Activated CD8-positive, alpha-beta memory T cell treated with anti-CD3 and anti-CD28 coated beads for 4 hours (primary cell): ENCODE measurements around the gene HOXC13.

Source experiments
- DNase-seq, 2 donors: peaks; one replicate each; pipeline ENCODE4 v3.0.0-alpha.2; 2020; ENCODE audit warnings: low read depth in 2 of 2

Gene HOXC13

GRCh38 chr12:53970451-53970850 is 31.8 kb downstream of the HOXC13 start:
- no peak for DNase-seq

DNA sequence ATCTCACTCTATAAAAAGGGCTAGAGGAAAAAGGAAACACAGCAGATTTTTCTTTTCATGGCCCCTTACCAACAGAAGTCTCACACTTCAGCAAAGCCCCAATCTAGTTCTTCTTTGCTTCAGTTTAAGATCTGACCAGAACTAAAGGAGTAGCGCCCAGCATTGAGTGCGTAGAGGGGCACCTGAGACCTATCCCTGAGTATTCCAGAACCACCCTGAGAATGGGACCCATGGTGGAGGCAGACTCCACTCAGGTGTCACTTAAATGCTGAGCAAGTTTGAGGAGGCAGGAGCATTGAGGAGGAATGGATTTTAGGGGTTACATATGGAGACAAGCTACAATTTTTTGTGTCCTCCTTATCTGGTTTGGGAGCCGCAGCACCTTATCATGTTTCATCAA is 32.5 kb downstream of the HOXC13 start:
- no peak for DNase-seq

DNA sequence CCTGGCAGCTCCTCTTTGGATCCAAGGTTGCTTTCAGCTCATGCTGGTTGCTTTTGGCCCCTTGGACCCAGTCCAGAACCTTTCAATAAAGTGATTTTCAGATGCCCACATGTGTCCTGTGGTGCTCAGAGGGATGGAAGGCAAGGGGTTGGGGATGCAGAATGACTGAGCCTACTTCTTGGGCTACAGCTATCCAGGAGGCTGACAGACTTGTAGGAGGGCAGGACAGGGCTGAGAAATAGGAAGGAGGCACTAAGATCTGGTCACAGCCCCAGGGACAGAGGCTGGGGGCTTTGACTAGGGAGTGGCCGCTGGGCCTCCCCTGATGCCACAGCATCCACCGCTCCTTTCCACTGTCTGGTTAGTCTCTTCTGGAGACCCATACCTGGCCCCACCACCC is 33.1 kb downstream of the HOXC13 start:
- no peak for DNase-seq

DNA sequence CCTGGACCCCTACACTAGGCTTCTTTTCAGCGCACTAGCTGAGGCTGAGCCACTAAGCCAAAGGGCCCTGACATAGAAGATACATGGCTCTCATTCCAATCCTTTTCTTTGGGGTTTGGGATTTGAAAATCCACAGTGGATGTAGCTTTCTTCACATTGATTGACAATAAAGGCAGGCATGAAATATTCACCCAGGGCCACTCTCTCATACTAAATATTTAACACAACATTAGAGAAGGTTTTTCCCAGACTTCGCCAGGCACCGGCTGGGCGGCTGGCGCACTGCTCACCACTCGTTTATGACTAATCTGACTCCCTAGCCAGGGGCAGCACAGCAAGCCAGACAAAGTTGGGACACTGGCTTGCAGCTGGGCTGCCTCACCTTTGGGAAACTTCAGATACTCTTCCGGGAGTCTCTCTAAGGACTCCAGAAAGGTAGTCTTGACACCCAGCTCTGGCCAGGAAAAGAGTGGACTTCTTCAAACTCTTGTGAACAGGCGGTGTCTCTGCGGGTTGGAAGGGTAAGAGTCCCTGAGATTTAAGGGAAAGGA is 33.6 kb downstream of the HOXC13 start:
- DNase-seq: no peak

- DNase-seq: no peak
Observed at GRCh38 chr12:53972722-53973235, 34.1 kb downstream of the HOXC13 start, which contains the start of gene HOXC11. Gene HOXC11 (plus strand): TSS chr12:53973126. CDS start chr12:53973242, 116 bp downstream.

DNA sequence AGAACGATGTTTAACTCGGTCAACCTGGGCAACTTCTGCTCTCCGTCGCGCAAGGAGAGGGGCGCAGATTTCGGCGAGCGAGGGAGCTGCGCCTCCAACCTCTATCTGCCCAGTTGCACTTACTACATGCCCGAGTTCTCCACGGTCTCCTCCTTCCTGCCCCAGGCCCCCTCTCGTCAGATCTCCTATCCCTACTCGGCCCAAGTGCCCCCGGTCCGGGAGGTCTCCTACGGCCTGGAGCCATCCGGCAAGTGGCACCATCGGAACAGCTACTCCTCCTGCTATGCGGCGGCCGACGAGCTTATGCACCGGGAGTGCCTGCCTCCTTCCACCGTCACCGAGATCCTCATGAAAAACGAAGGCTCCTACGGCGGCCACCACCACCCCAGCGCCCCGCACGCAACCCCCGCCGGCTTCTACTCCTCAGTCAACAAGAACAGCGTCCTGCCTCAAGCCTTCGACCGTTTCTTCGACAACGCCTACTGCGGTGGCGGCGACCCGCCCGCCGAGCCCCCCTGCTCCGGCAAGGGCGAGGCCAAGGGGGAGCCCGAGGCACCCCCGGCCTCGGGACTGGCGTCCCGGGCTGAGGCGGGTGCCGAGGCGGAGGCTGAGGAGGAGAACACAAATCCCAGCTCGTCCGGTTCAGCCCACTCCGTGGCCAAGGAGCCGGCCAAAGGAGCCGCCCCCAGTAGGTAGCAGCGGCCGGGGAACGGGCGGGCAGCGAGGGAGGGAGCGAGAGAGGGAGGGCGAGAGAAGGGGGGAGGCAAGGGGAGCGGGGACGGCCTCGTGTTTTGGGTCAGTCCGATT is 34.8 kb downstream of the HOXC13 start:
- no peak for DNase-seq

- DNase-seq: no peak
Observed at GRCh38 chr12:53974084-53975063, 35.7 kb downstream of the HOXC13 start, which contains the start of gene HOTAIR. Gene HOTAIR (minus strand): TSS chr12:53974954.

- no peak for DNase-seq
Observed at GRCh38 chr12:53975064-53975471, 36.4 kb downstream of the HOXC13 start.

DNA sequence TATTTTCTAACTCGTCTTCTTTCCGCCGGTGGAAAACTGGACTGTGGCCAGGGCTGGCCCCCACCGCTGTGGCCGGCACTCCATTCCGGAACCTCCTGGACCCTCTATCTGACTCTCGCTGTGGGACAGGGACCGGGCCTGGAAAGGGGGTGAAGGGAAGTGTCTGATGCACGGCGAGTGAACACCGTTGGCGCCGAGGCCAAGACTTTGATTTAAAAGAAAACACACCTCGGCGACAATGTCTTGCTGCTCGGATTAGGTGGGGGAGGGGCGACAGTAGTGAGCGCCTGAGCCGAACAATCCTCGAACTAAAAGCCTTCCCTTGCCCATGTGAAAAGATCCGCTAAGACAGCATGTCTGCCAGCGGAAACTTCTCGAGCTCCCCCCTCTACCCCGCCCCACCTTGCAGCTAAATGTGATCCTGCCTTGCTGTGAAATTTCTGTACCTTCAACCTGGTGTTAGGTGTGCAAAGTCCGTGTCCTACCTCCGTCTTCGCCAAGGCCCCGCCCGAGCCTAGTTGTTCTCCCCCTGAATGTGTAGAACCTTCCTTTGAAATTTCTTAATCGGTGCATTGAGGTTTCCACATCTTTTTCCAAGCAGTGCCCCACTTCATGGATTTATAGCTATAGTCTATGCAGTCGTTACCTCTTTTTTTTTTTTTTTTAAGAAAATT is 37.0 kb downstream of the HOXC13 start:
- no peak for DNase-seq

DNA sequence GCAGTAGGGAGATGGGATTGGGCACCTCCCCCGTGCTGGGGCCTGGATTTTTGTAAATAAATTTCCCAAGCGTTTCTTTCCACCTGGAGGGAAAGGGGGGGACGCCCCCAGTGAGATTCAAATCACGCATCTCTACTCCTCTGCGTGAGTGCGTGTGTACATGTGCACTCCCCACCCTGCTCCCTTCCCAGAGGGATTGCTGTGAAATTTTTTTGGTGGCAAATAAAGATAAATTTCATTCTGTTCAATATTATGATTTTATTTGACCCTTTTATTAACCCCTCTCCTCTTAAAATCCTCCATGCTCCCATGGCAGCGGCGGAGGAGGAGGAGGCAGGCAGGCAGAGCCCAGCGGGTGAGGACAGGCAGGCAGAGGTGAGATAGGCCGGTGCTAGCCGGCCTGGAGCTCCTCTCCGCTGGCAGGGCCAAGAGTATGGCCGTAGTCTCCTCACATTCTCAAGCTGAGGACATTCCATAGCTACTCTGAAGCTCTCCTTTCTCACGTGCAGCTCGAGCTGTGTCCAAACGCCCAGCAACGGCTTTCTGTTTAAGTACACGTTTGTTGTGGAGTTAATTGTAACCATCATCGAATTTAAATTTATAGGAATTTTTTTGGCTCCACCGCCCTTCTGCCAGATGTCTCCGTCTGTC is 37.7 kb downstream of the HOXC13 start:
- DNase-seq: no peak

DNA sequence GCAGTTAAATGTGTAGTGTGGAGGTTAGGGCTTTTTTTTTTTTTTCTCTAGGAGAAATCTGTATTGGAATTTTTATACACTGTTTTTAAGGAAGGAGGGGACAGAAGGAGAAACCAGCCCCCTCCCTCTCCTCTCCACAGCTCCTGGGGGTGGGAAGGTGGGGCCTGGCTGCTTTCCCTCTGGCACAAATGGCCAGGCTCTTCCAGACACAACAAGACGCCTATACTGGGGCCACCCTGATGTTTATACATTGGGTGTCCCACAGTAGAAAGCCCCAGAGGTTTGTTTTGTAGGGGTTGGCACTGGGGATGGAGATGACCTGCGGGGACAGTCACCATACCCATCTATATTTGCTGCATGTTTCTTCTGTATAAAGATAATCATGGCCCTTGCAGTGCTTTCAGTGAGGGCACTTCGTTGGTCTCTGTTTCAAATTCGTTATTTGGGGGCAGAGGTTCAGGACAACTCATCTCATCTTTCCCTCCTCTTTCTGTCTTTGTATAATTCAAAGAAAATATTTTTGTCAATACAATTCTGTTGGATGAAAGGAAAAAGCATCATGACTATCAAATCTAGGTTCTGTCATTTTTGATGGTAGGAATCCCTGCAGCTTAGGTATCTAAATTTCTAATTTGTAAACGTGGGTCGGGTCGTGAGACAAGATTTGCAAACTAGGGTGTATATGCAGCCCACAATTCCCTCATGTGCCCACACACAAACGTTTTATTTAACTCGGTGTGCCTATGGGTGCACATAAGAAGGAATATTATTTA is 38.4 kb downstream of the HOXC13 start:
- no peak for DNase-seq

GRCh38 chr12:53977596-53978445 is 39.2 kb downstream of the HOXC13 start:
- no peak for DNase-seq

DNA sequence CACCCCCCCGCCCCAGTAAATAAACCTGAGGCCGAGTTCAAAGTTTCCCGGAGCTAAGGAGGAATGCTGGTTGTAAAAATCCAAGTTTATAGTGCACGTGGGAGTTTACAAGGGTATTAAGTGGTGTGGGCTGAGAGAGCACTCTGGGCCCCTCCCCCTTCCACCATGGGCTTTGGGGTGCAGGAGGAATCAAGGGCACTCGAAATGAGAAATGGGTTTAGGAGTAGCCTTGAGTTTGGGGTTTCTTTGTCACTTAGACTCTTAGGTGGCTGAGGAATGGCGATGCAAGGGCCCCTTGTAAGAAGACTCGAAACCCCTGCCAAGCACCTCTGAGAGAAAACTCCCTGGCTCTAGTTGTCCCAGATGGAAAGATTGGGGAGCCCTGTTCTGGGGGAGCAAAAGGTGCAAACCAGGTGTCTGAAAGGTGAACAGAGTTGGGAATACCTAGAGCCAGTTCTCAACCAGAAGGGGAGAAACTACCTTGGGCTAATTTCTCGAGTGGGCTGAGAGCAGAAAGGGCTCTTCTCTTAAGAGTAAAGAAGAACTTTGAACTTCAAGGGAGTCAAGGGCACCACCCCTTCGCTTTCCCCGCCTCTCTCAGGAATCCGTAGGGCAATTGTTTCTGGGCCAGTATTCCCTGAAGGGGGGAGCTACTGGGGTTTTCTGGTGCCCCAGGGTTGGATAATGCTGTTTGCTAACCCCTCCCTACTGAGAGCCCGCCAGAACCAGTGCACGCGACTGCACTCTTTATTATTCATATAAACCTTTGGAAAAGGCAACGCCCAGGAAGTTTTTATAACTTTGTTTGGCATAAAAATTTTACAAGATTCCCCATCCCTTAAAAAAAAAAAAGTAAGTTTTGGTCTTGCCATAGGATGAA is 40.1 kb downstream of the HOXC13 start:
- no peak for DNase-seq

GRCh38 chr12:53980104-53980801 is 41.6 kb downstream of the HOXC13 start:
- DNase-seq: no peak

- DNase-seq: no peak
Observed at GRCh38 chr12:53980802-53981496, 42.3 kb downstream of the HOXC13 start.

DNA sequence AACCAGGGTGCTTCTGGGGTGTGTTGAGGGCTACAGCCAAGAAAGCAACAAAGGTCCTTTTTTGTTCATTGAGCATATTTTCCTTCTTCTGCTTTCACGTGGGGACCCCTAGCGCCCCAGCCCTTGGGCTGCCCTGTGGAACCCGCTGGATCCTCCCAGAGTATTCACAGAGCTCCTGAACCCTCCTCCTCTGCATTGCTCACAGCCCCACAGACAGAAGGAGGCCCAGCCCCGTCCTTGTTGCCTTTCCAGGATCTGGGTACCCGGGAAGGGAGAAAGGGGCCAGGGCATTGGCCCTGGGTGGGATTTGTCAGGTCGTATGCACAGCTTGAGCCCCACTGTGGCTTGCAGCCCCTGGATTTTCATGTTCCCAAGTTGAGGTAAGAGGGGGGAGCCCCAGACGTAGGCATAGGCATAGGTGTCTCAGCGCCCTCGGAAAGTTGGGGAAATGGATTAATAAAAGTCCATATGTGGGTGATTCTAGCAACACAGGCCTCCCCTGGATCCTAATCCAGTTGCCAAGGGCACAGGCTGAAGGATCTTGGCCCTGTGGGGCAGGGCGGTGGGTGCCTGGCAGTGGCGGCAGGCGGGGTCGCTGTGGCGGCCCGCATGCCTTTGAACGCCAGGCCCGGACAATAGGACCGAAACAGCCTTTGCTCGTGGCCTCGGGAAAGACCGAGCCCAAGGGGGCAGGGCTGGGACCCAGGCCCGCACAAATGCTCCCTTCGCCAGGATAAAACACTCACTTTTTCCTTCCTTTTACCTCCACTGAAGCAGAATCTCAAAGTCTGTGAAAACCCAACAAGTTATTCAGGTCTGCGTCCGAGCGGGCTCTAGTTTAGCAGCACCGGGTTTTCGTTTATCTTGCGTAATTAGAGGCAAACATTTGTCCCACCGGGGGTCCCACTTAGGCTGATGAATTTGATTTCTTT is 43.3 kb downstream of the HOXC13 start:
- DNase-seq: no peak
